Middle frontal gyrus (tissue), 1 donor: Measurements from ENCODE around the gene SPTSSB.

Experiments
- DNase-seq: peaks from one replicate; pipeline ENCODE4 v3.0.0-alpha.2; 2015; ENCODE audit warnings: low spot score; ENCODE audit errors: extremely low spot score

SPTSSB gene, protein sequence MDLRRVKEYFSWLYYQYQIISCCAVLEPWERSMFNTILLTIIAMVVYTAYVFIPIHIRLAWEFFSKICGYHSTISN

DNA sequence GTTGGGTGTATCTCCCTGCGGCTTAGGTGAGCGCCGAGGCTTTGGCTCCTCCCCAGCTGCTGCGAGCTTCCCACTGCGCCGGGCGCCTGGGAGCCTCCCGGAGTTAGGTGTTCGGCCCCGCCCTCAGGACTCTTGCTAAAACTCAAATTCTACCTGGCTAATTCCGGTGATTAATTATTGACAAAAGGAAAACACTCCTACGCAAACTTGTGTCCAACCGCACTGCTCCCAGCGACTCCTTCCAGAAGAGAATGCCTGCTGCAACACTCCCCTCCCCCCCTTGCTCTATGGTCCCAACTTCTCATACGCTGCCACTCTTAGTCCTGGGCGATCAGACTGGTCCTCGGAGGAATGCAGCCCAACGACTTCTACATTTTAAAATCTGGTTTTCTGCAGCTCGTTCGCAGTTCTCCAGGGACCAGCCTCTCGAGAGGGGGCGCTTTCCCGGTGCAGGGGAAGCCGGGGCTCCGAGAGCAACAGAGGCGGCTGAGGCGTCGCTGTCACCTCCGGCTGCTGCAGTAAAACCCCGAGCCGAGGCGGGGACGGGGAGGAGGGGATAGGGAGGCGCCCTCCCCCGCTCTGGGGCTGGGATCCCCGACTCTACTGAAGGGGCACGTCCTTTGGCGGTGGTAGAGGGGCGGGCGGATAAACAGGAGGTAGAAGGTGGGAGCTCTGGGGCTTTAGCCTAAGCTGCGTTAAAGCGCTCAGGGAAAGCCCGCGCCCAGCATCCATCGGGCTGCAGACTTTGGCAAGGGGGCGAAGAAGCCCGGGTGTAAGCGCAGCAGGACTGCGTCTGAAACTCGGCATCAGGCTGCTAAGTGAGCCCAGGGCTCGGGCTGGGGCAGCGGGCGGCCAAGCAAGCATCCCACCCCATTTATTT is at the start of gene SPTSSB:
Gene SPTSSB, minus strand, starts transcription at position 77 of the 880 bp plus-strand sequence. CDS start 25,194 bp downstream, outside the sequence.
- no peak for DNase-seq

DNA sequence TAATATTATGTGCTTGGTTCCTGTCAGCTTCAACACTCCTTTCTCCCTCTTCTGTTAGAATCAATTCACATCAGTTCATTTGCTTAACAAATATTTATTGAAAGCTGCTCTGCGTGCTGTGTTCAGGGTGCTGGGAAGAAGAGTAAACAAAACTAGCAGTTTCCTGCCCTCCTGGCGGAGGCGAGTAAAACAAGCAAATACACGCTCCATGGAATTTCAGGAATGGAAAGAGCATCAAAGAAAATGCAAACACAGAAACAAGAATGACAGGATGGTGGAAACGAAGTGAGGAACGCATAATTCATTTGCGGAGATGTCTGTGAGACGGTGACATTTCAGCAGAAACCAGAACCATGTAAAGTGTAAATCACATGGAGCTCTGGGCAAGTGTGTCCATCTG is 49.4 kb upstream of the SPTSSB start:
- DNase-seq, result no peak

DNA sequence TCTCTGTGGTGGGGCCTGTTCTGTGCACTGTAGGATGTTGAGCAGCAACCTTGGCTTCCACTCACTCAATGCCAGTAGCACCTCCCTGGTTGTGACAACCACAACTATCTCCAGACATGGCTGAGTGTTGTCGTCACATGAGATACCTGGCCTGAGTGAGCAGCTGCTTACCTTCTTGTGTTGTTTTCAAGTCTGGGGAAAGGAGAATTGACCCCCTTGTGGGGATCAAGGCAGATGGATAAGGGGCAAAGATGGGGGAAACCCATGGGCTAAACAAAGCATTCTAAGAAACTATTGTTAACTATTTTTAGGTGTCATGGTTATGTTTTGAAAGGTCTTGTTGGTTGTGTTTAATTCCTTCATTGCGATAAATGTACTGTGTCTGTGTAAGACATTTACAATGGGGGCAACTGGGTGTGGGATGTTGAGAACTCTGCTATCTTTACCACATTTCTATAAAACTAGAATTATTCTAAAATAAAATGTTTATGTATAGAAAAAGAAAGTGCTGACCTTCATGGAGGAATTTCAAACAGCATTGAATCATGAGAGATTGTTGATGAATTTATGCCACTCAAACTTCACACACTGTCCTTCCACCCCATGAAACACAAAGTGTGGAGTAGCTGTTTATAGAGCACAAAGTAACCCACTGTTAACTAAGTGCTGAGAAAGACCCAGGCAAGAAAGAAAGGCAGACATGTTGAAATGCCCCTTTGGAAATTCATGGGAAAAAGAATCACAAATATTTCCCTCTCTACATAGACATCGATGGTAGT is 48.4 kb upstream of the SPTSSB start:
- DNase-seq, result no peak

DNA sequence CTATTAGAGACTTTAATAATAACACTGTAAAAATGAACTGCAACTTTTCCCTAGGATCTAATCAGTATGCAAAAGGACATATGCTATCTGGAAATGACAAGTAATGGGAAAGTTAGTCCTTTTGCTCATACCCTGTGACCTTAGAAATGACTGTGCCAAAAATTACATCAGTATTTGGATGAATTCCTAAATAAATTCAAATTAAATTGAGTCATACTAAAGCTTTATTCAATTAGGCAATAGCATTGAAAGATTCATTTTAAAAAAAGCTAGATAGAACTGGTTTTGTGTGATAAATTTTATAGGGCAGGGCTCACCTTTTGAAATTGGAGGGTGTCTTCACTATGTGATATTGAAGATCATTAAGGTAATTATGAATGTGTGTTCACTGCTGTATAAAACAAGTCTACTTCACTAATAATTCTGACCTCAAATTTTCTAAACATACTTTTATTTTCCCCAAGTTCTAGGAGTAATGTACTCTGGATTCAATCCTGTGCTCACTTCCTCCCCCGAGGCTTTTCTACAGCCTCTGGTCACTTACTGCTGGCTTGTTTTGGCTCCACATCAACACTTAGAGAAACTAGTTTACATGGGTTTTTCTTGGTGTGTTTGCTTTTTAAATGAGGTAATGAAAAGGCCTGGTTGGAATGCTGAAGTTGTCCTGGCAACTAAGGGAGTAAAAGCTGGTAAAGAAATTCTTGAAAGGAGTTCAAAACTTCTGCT is 44.4 kb upstream of the SPTSSB start:
- no peak for DNase-seq

DNA sequence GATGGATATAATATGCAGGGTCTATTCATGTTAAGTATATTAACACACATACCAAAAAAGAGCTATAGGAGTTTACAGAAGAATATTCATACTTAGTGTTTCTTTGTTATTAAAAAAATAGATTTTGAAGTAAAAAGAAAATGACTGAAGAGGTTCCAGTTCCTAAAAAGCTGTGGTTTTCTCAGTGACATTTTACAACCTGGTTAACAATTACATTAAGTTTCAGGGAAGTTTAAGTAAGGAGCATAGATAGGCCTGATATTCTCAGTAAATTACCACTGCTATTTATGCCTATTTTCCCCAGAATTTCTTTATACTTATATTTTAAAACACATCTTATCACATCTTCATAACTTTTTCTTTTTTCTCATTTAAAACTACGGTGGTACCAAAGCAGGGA is 43.6 kb upstream of the SPTSSB start:
- DNase-seq, result no peak

DNA sequence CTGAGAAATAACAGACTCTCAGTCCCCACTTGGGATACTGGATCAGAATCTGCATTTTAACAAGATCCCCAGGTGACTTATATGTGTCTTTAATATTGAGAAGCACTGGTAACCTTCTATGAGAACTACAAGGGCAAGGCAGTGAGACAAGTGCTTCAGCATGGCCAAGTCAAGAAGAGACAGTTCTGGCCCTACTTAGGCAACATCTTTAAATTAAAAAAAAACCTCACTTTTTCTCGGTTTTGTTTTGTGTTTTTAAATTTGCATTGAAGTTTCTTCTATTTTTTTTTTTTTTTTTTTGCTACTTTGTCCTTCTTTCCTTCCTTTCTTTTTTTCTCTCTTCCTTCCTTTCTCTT is 42.5 kb upstream of the SPTSSB start:
- DNase-seq, result no peak

DNA sequence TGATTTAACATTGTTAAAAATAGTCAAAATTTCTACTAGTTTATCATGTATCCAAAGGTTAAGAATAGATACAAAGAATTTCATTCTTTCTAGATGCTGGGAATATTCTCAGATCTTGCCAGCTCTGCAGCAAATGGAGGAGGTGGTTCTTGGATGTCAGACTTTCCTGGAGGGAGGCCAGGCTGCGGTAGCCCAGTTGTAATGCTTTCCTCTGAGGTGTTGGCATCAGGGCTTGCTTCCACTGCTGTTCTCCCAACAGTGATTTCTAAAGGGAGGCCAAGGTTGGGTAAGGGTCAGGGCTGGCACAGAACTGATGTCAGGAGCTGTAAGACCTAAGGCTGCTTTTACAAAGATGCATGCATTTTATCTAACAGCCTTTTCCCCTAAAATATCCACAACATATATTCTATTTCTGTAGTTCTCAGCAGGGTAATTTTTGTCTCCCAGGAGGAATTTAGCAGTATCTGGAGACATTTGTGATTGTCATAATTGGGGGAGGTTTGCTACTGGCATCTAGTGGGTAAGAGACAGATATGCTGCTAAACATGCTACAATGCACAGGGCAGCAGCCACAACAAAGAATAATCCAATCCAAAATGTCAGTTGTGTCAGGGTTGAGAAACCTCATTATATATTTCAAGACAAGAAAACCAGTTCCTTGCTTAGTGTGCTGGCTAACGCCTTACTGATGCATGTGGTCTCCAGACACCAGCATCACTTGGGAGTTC is 42.0 kb upstream of the SPTSSB start:
- peak; percentile 65 for DNase-seq

DNA sequence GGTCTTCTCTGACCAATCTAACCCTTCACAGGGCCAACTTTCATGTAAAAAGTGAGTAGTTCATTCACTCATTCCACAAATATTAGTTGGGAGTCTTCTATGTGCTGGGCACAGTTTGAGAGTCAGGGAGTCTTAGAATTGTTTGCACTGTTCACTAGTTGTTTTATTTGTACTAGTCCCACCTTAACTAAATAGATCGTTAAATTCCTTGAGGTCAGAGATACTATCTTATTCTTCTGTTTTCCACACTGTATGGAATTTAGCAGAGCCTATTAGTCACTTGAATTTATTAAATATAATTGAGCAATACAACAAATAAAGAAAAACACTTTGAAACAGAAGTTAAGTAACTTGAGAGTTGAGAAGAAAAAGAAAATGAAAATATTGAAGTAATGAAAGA is 40.8 kb upstream of the SPTSSB start:
- no peak for DNase-seq

DNA sequence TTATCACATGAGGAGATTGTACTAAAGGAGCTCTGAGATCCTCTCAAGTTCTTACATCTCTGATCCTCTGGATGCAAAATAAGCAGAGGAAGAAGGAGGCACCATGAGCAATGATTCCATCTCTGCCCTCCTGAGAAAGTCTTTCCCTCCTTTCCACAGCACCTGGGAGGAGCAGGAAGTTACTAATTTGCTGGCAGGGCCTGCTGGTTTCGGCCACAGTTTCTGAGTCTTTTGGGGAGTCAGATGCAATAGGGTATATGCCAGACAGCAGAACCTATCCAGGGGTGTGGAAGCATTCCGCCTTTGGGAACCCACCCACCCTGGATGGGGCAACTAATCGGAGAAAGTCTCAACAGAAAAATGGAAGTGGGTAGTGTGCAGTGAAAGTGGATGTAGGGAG is 38.5 kb upstream of the SPTSSB start:
- DNase-seq, result no peak

DNA sequence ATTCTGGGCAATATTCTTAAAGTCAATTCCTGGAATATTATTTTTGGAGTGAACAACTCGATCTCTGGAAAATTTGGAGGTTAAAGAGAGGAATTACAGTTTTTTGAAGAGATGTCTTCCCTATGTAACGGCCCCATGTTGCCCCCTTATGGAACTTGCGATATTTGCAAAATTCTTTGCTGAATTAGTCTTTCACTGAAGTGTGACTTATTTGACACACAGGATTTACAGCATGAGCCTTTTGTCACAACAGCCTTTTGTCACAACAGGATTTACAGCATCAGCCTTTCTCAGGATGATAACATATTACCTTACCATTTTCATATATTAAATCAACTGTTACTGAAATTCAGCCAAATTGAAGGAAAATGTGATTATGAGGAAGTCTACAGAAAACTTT is 37.8 kb upstream of the SPTSSB start:
- no peak for DNase-seq

DNA sequence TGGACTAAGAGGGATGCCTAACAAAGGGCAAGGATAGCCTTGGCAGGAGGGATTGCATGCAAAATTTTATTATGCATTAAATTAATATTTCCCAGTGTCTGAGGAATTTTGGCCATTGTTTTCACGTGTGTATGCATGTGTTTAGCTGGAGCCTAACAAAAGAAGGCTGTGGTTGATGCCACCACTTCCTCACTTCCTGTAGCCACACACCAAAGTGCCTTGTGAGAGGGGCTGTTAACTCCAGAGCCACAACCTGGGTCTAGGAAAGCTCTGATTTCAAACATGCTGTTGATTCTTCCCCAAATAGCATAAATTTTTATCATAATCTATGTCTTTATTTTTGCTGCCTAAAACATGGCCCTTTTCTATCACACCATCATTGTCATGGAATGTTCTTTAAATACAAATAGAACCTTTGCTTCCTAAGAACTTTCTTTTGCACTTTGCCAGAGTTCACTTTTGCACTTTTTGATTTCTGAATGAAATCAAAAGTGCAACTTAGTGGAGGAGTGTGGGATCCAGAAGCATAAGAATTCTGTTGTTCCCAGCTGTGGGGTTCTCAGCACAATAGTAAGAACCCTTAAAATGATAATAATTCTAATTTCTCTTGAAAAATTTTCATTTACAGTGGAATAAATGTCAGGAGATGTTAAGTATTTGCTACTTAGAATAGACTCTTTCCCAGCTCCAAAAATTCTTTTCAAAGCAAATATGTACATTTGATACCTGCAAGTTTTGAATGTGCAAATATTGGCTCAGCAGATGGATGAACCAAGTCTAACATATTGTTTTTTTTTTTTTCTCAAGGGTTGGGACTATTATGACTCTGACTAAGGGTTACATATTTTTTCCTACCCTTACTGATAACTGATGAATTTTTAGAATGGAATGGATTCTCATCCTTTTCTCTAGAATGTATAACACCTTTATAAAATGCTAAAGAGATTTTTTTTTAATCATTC is 35.6 kb upstream of the SPTSSB start:
- no peak for DNase-seq

DNA sequence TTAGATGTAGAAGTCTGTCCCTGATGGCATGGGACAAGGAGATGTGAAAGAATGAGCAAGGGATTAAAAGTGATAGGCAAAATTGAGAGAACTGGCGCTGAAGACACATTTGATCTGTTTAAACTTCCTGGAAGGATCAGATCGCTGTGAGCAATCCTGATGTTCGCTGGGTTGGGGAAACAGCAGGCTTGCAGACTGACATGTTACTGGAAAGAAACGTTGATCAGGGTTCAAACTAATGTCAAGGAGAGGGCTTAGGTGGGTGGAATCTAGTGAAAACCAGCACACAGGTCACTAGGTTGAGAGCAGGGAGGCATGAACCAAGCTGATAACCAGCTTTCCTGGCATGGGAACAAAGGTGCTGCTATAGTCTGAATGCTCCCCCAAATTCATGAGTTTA is 34.5 kb upstream of the SPTSSB start:
- DNase-seq, result no peak

DNA sequence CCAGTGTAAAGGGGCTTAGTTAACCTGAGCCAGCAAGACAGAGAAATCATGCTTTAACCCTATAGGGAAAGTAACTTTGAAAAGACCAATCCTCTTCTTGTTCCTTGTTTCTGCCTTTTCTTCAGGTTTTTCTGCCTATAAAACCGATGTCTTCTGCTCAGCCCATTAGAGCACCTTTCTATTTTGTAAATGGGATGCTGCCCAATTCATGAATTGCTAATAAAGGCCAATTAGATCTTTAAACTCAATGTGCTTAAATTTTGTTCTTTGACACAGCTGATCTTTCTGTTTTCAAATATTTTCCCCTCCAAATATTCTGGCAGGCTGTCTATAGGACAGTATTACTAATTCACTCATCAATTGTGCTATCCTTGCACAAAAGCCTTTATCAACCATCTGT is 33.8 kb upstream of the SPTSSB start:
- no peak for DNase-seq

DNA sequence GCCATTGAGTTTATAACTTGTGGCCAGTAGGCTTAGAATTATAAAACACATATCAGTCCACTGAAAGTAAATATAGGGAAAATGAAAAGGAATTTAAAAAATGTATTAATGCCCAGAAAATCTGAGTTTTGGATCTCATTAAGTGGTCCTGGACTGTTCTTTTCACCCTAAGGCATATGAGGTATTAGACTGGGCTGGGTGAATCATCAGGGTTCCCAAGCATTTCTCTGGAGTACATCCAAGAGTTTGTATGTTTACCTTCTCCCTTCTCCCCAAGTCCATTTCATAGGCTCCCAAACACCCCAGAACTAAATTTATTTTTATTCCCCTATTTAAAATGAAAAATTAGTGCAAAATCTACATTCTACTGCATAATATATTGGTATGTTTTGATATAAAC is 31.9 kb upstream of the SPTSSB start:
- no peak for DNase-seq

DNA sequence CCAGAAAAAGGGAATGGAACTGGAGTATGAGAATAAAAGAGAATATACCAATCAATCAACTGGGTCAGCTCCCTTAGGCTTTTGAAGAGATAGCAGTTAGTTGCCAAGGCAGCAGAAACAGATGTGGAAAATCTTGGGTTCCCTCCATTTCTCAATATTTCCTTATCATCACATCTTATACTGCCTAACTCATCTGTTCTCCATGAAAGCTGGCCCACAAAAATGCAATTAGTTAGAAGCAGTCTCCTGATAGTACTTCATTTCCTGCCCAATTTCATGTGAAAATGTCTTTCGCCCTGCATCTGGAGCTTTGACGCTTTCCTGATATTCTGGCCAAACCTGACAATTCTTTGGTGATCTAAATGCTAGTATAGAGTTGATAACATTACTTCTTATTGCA is 30.1 kb upstream of the SPTSSB start:
- no peak for DNase-seq

DNA sequence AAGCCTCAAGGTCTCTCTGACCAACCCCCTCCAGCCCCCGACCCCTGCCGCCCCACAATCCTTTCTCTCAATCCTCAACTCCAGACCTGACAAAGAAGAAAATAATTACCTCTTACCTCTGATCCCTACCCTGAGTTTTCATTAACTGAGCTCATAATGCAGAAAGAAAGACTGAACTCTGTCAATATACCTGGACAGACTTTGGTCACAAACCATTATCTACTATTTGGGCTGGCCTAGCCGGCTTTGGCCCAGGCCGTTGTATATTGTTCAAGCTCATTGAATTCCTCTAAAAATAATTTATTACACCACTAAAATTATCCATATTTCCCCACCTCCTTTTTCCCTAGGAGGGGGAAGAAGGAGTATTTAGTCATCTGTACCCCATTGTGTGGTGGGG is 29.3 kb upstream of the SPTSSB start:
- DNase-seq, result no peak

DNA sequence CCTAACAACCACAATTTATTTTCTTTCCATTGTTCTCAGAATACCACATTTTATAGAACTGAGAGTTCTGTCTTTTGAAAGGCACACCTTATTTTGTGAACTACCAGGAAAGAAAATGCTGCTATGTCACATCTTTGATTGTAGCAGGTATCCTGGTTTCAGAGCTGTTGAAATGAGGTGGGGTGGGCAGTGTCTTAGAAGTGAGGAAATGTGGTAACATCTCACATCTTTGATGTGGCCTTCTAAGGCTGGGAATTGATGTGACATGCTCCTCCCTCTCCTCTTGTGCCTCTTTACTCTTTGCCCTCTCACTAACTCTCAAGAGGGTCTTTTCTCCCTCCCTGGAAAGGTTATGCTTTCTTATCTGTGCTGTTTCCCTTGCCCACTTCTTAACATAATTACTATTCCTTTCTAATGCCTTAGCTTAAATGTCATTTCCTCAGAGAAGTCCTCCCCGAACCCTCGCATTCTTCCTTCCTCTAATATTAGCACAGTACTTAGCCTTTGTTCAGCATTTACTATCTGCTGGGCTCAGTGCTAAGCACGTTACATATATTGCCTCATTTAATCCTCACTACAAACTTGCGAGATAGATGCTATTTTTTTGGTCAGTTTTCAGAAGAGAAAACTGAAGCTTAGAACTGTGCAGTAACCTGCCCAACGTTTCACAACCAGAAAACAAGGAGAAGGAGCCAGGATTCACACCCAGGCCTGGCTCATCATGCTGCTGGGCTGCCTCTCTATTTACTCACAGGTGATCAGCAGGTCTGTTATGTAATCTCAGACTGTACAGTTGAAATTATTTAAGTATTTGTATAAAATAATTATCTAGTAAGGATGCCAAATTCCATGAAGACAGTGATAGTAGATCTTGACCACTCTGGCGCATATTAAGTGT is 24.0 kb upstream of the SPTSSB start:
- DNase-seq, result no peak

DNA sequence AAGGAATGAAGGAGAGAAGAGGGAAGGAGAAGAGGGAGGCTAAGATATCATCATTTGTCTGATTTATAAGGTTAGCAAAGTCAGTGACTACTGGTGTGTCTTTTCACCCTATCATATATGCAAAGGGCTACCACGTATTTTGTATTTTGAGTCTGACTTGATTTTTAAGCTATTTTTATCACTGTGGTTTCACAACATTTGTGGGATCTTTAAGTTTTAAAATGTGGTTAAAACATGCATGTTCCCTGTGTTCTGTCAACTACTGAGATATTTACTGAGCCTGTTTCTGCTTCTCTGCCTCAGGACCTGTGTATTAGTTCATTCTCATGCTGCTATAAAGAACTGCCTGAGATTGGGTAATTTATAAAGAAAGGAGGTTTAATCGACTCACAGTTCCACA is 22.5 kb upstream of the SPTSSB start:
- DNase-seq, result no peak

DNA sequence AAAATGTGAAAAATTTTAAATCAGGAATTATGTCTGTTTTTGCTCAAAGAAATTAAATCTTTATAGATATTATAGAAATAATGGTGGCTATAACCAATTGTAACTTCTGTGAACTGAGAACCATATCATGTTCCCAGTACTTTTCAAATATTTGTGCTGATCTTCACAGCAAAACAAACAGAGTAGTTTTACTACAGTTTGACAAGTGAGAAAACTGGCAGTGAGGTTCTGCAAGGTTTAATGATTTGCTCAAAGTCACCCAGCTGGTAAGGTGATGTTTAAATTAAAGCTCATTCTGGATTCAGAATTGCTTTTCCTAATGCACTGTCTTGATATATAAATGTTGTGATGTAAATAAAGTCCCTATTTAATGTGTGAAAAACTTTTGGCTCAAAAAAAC is 22.0 kb upstream of the SPTSSB start:
- DNase-seq, result no peak
